Erythroblast (primary cell): ENCODE results near the gene CAMK2A.

Source experiments
- GATA1 ChIP-seq: IDR thresholded peaks from 2 replicates; pipeline ENCODE4 v1.6.1; 2011; ENCODE audit warnings: low read depth, mild to moderate bottlenecking, control low read depth, low read length, moderate library complexity
- POLR2A ChIP-seq: IDR thresholded peaks from 2 replicates; pipeline ENCODE4 v1.6.1; 2011; ENCODE audit warnings: mild to moderate bottlenecking, low read length

DNA sequence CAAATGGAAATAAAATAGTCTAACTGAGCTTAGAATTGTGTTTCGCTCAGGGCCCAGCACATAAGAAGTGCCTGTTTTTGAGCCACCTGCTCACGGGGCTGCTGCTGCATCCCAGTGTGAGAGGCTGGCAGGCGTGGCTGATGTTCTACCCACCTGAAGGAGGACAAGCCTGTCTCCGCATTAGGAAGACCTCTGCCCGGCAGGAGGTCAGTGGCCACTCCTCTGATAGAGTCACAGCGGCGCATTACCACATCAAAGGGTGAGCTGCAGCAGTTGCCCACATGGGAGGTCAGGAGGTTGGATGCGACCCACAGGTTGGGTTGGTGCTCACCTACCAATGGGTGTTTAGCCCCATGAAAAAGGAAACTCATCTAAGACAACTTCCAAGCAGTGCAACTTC is 103.4 kb downstream of the CAMK2A start:
- no peak for TF ChIP-seq POLR2A
- TF ChIP-seq GATA1 = no peak
